ENCODE measurements around the gene RHD.
"Not testable (repeated sequence)": the region's sequence is repeated elsewhere in the genome, so short reads cannot be mapped to it uniquely, and the experiment has no call there.

RHD gene

DNA sequence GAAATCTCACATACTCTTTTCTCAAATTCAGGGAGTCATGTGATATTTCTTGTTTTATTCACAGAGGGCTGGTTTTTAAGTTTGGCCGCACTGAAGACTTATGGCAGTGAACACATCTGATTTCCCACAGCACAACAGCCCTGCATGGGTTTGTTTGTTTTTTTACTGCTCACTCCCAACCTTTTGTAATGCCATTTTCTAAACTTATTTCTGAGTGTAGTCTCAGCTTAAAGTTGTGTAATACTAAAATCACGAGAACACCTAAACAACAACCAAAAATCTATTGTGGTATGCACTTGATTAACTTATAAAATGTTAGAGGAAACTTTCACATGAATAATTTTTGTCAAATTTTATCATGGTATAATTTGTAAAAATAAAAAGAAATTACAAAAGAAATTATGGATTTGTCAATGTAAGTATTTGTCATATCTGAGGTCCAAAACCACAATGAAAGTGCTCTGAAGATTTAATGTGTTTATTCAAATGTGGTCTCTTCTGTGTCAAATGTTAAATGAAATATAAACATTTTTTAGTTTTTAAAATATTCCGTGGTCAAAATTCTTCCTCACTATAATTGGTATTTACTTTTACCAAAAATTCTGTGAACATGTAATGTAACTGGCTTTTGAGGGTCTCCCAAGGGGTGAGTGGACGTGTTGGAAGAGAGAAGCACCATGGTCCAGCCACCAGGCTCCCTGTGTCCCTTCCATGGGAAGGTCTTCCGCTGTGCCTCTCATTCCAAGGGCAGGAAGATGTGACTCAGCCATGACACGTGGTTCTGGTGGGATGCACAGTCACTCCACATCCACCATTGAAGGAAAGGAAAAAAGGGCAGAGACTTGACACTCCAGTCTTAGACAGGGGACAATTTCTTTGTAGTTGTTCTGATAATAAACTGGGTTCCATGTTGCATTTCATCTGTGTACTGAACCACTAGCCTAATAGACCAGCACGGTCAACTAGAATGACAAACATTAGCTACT, 88.6 kb downstream of the RHD start:
- Histone ChIP-seq H3K4me3 (ENCODE audit: low read depth, low read length) (no peak overlapping the region), H3K27ac (no peak overlapping the region), H3K9me3 (ENCODE audit: severe bottlenecking) (no peaks in the 10 kb centered on the region), H3K27me3 (ENCODE audit: insufficient read depth, low read depth, severe bottlenecking) (no peaks in the 10 kb centered on the region), H3K36me3 (peaks cover 43% of the 10 kb centered on the region)
- DNase-seq = no peak
- TF ChIP-seq, protein P1, sequence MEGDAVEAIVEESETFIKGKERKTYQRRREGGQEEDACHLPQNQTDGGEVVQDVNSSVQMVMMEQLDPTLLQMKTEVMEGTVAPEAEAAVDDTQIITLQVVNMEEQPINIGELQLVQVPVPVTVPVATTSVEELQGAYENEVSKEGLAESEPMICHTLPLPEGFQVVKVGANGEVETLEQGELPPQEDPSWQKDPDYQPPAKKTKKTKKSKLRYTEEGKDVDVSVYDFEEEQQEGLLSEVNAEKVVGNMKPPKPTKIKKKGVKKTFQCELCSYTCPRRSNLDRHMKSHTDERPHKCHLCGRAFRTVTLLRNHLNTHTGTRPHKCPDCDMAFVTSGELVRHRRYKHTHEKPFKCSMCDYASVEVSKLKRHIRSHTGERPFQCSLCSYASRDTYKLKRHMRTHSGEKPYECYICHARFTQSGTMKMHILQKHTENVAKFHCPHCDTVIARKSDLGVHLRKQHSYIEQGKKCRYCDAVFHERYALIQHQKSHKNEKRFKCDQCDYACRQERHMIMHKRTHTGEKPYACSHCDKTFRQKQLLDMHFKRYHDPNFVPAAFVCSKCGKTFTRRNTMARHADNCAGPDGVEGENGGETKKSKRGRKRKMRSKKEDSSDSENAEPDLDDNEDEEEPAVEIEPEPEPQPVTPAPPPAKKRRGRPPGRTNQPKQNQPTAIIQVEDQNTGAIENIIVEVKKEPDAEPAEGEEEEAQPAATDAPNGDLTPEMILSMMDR (IDR thresholded peaks at IDR 0.05; ENCODE audit: low read depth, low read length) = no peak

DNA sequence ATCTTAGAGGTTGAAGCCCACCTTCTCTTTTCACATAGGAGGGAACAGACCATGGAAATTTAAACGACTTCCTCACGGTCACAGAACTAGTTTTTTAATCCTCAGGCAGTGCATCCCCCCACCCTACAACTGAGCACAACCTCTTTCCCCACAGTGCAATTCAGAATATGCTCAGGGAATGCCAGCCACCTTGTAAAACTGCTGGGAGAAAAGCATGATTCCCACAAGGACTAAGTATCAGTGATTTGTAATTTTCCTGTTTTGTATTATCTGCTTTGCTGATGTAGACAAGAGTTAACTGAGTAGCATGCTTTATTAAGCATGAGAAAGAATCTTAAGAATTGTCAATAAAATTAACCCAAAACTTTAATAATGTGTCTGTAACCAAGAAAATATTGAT, 89.6 kb downstream of the RHD start:
- no peak for DNase-seq
- H3K27ac ChIP-seq = no peak overlapping the region

DNA sequence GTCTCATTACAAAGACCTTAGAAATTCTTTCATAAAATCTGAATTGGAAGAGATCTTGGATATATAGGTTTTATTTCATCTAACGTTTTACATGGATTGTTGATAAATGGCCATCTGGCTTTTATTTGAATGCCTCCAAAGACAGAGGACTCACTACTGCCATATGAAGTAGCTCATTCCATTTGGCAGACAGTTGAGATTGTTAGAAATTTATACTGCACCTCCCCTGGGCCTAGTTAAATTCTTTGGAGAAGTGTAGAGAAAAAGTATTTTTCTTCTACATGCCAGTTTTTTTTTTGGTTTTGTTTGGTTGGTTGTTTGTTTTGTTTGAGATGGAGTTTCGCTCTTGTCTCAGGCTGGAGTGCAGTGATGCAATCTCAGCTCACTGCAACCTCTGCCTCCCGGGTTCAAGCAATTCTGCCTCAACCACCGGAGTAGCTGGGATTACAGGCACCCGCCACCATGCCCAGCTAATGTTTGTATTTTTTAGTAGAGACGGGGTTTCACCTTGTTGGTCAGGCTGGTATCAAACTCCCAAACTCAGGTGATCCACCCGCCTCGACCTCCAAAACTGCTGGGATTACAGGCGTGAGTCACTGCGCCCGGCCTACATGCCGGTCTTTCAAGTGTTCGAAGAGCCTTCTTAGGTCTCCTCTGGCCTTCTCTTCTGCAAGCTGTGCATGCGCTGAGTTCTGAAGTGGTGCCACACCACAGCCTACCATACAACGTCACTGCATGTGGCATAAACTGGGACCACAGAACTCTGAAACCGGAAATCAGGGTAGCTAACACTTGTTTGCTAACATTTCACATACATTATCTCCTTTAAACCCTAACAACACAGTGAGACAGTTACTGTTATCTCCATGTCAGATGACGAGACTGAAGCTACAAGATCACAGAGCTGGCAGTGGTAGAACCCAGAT, 90.6 kb downstream of the RHD start:
- H3K36me3 ChIP-seq = peaks cover 25% of the 10 kb centered on the region
- DNase-seq; H3K9me3 ChIP-seq (ENCODE audit: severe bottlenecking); H3K27ac ChIP-seq; H3K27me3 ChIP-seq (ENCODE audit: insufficient read depth, low read depth, severe bottlenecking); H3K4me3 ChIP-seq (ENCODE audit: low read depth, low read length): not testable (repeated sequence)

More for the DNA sequence above, 89.6 kb downstream of the RHD start:
- TF ChIP-seq, protein P1 (IDR thresholded peaks at IDR 0.05; ENCODE audit: low read depth, low read length) = no peak
- H3K9me3 ChIP-seq (ENCODE audit: severe bottlenecking) = no peaks in the 10 kb centered on the region
- H3K27me3 ChIP-seq (ENCODE audit: insufficient read depth, low read depth, severe bottlenecking) = no peaks in the 10 kb centered on the region
- peaks cover 33% of the 10 kb centered on the region for H3K36me3 ChIP-seq
- no peak overlapping the region for H3K4me3 ChIP-seq (ENCODE audit: low read depth, low read length)

DNA sequence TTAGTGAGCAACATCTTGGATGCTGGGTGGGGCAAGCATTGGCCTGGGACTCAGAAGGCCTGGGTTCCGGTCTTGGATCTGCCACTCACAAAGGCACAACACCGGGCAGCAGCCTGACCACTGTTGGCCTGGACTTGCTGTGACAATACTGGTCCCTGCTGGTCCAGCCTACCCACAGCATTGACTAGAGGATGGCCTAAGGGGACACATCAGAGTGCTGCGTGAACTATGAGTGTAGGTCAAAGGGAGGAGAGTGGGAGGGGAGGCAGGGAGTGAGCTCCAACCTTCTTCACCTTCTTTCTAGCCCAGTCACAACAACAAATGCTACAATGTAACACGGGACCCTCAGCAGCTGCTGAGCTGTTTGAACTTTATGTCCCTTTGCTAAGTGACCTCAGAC, 96.9 kb downstream of the RHD start:
- H3K4me3 ChIP-seq (ENCODE audit: low read depth, low read length) = no peak overlapping the region
- no peak for DNase-seq
- H3K36me3 ChIP-seq = no peaks in the 10 kb centered on the region
- no peaks in the 10 kb centered on the region for H3K9me3 ChIP-seq (ENCODE audit: severe bottlenecking)
- no peaks in the 10 kb centered on the region for H3K27me3 ChIP-seq (ENCODE audit: insufficient read depth, low read depth, severe bottlenecking)
- TF ChIP-seq, protein P1 (IDR thresholded peaks at IDR 0.05; ENCODE audit: low read depth, low read length) = 0 out of 2 replicates have a peak, but pooled peaks have one; percentile 20
- no peak overlapping the region for H3K27ac ChIP-seq

DNA sequence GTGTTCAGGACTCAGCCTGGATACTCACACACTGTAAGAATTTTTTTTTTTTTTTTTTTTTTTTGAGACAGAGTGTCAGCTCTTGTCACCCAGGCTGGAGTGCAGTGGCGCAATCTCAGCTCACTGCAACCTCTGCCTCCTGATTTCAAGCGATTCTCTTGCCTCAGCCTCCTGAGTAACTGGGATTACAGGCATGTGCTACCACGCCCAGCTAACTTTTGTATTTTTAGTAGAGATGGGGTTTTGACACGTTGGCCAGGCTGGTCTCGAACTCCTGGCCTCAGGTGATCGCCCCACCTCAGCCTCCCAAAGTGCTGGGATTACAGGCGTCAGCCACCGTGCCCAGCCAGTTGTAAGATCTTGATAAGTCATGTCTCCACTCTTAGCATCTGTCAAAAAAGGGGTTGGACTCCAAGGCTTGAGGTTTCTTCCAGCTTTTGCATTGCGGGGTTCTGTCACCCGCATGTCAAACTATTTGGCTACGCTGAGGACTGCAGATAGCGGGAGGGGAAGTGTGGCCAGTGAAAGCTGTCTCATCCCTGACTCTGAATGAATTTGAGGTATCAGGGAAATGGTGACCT, 97.5 kb downstream of the RHD start:
- not testable (repeated sequence) for H3K27ac ChIP-seq; DNase-seq; H3K36me3 ChIP-seq; H3K4me3 ChIP-seq (ENCODE audit: low read depth, low read length); H3K9me3 ChIP-seq (ENCODE audit: severe bottlenecking); H3K27me3 ChIP-seq (ENCODE audit: insufficient read depth, low read depth, severe bottlenecking)

DNA sequence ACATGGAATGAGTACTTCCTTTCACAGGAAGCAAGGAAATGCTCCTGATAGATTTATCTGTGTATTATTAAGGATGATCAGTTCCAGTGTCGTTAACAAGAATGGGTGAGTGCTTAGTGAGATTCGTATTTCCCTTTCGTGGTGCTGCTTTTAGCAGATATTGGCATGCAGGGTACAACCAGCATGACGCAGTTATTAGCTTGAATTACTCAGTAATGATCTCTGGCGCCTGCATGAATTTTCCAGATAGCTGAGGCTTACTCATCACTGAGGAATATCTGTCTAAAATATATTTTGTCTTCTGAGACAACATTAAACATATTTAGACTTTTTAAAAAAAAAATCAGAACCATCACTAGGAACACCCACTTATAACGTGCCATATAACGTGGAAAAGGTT, 99.4 kb downstream of the RHD start:
- H3K27ac ChIP-seq; H3K9me3 ChIP-seq (ENCODE audit: severe bottlenecking); H3K27me3 ChIP-seq (ENCODE audit: insufficient read depth, low read depth, severe bottlenecking); DNase-seq; H3K4me3 ChIP-seq (ENCODE audit: low read depth, low read length); H3K36me3 ChIP-seq: not testable (repeated sequence)

DNA sequence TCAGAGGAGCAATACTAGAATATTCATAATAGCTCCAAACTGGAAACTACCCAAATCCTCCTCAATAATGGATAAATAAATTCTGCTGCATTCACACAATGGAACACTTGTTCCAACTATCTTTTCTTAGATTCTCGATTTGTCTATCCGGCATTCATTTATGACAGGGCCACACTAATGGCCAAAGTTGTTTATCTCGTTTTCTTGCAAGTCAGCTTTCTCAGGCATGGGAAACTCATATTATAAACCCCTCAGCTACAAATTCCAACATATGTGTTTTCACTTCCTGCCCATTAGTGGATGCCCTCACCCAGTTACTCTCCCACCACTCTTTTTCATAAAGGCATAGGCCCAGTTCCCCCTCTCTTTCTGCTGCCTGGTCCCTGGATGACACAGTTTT, 106.1 kb downstream of the RHD start:
- H3K9me3 ChIP-seq (ENCODE audit: severe bottlenecking); H3K4me3 ChIP-seq (ENCODE audit: low read depth, low read length); H3K27me3 ChIP-seq (ENCODE audit: insufficient read depth, low read depth, severe bottlenecking); H3K27ac ChIP-seq; H3K36me3 ChIP-seq; DNase-seq: not testable (repeated sequence)

All from WERI-Rb-1 (cell line).